Nephron (organoid): ENCODE measurements around the gene ANGPTL1.

Source experiments
- H3K27ac Mint-ChIP-seq, 3 experiments: 2 replicates each; pipeline ENCODE4 v1.8.0; 2020; ENCODE audit warnings: mixed read lengths in 3 of 3, mild to moderate bottlenecking in 2 of 3, moderate library complexity in 1 of 3
- H3K27me3 Mint-ChIP-seq: 2 replicates; pipeline ENCODE4 v1.8.0; 2021; ENCODE audit warnings: low read depth, mild to moderate bottlenecking, moderate library complexity, mixed read lengths
- H3K36me3 Mint-ChIP-seq: 2 replicates; pipeline ENCODE4 v1.8.0; 2020; ENCODE audit warnings: low read depth, mixed read lengths
- H3K4me1 Mint-ChIP-seq: 2 replicates; pipeline ENCODE4 v1.8.0; 2020; ENCODE audit warnings: mixed read lengths
- H3K4me3 Mint-ChIP-seq, 3 experiments: 2 replicates each; pipeline ENCODE4 v1.8.0; 2020; ENCODE audit warnings: mild to moderate bottlenecking in 3 of 3, mixed read lengths in 3 of 3, moderate library complexity in 2 of 3
- H3K9me3 Mint-ChIP-seq: 2 replicates; pipeline ENCODE4 v1.8.0; 2020; ENCODE audit warnings: mixed read lengths
- CTCF ChIP-seq, 3 experiments: fragments of 200-600 bp; sonication (generic); IDR thresholded peaks; one replicate each; pipeline ENCODE4 v1.5.0; 2021; ENCODE audit warnings: antibody characterized with exemption in 3 of 3; ENCODE audit not compliant: unreplicated experiment in 3 of 3

Gene ANGPTL1

GRCh38 chr1:178847396-178847849 lies 23.5 kb downstream of the ANGPTL1 start:
- Mint-ChIP-seq H3K4me1 (peaks cover 16% of the 10 kb centered on the region), H3K4me3 (no peak overlapping the region), H3K27me3 (no peaks in the 10 kb centered on the region), H3K36me3 (peaks cover 11% of the 10 kb centered on the region), H3K9me3 (no peaks in the 10 kb centered on the region), H3K27ac (no peak overlapping the region)
- no peak for TF ChIP-seq CTCF (IDR thresholded peaks at IDR 0.05; ENCODE audit: unreplicated experiment in 3 of 3)

GRCh38 chr1:178846306-178846705 lies 24.6 kb downstream of the ANGPTL1 start:
- no peaks in the 10 kb centered on the region for H3K9me3 Mint-ChIP-seq
- no peak overlapping the region for H3K4me3 Mint-ChIP-seq
- peaks cover 7% of the 10 kb centered on the region for H3K36me3 Mint-ChIP-seq
- peaks cover 16% of the 10 kb centered on the region for H3K4me1 Mint-ChIP-seq
- H3K27me3 Mint-ChIP-seq: no peaks in the 10 kb centered on the region
- TF ChIP-seq CTCF (IDR thresholded peaks at IDR 0.05; ENCODE audit: unreplicated experiment in 3 of 3): no peak
- H3K27ac Mint-ChIP-seq: no peak overlapping the region

- Mint-ChIP-seq H3K27ac (no peak overlapping the region), H3K36me3 (peaks cover 21% of the 10 kb centered on the region)
Measured at GRCh38 chr1:178844436-178844835, 26.4 kb downstream of the ANGPTL1 start.

GRCh38 chr1:178825167-178825566 lies 45.7 kb downstream of the ANGPTL1 start:
- Mint-ChIP-seq H3K9me3 (peaks cover 38% of the 10 kb centered on the region), H3K27ac (no peak overlapping the region), H3K4me3 (no peak overlapping the region), H3K27me3 (no peaks in the 10 kb centered on the region), H3K4me1 (no peaks in the 10 kb centered on the region), H3K36me3 (peaks cover 67% of the 10 kb centered on the region)
- TF ChIP-seq CTCF (IDR thresholded peaks at IDR 0.05; ENCODE audit: unreplicated experiment in 3 of 3): no peak

More at GRCh38 chr1:178844436-178844835, 26.4 kb downstream of the ANGPTL1 start:
- no peak for TF ChIP-seq CTCF (IDR thresholded peaks at IDR 0.05; ENCODE audit: unreplicated experiment in 3 of 3)
- H3K27me3 Mint-ChIP-seq: no peaks in the 10 kb centered on the region
- H3K9me3 Mint-ChIP-seq: peaks cover 10% of the 10 kb centered on the region
- peaks cover 11% of the 10 kb centered on the region for H3K4me1 Mint-ChIP-seq
- no peak overlapping the region for H3K4me3 Mint-ChIP-seq

- no peak overlapping the region for H3K4me3 Mint-ChIP-seq
- H3K36me3 Mint-ChIP-seq: peaks cover 43% of the 10 kb centered on the region
- peaks cover 17% of the 10 kb centered on the region for H3K9me3 Mint-ChIP-seq
- H3K4me1 Mint-ChIP-seq: no peaks in the 10 kb centered on the region
- no peak for TF ChIP-seq CTCF (IDR thresholded peaks at IDR 0.05; ENCODE audit: unreplicated experiment in 3 of 3)
- no peak overlapping the region for H3K27ac Mint-ChIP-seq
- no peaks in the 10 kb centered on the region for H3K27me3 Mint-ChIP-seq
Measured at GRCh38 chr1:178821134-178821866, 49.6 kb downstream of the ANGPTL1 start.

- Mint-ChIP-seq H3K4me3 (no peak overlapping the region), H3K27me3 (no peaks in the 10 kb centered on the region), H3K36me3 (peaks cover 41% of the 10 kb centered on the region), H3K9me3 (peaks cover 4% of the 10 kb centered on the region), H3K27ac (no peak overlapping the region), H3K4me1 (no peaks in the 10 kb centered on the region)
- no peak for TF ChIP-seq CTCF (IDR thresholded peaks at IDR 0.05; ENCODE audit: unreplicated experiment in 3 of 3)
Measured at GRCh38 chr1:178819123-178819522, 51.8 kb downstream of the ANGPTL1 start.
